ENCODE measurements around the gene LRRC75B. TPM values are rescaled to one million over a fixed set of nuclear protein-coding genes. Genes with fewer than 3 reads are reported as not detected.

LRRC75B gene
- total RNA-seq, 1 experiment from 2014 or later: 2.2 TPM

DNA sequence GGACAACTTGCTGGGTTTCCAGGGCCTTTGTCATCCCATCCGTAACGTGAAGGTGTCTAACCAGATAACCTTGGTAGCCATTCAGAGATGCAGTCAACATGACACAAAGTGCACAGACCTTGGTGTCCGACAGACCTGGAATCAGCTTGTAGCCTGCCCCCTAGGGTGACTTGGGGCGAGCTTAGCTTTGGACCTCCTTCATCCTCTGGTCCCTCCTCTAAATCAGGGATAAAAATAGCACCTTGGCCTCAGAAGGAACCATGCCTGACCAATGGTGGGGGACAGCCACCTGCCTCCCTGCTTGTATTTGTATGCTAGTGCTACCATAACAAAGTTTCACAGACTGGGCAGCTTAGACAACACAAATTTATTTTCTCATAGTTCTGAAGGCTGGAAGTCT lies 33.4 kb downstream of the LRRC75B start:
- Histone ChIP-seq H2AFZ (no peak overlapping the region), H3F3A (ENCODE audit: insufficient read depth, low read depth) (0 out of 2 replicates have a peak, but pooled peaks cover 6% of the 10 kb centered on the region), H3K4me2 (no peak overlapping the region), H4K20me1 (ENCODE audit: insufficient read depth) (peaks cover 61% of the 10 kb centered on the region), H3K27ac (no peak overlapping the region), H3K36me3 (ENCODE audit: low read depth) (peaks cover 29% of the 10 kb centered on the region), H3K9me2 (ENCODE audit: insufficient read depth) (no peaks in the 10 kb centered on the region), H3K9me3 (ENCODE audit: insufficient read depth, low read depth) (no peaks in the 10 kb centered on the region), H3K27me3 (ENCODE audit: insufficient read depth, low read depth) (no peaks in the 10 kb centered on the region), H3K79me2 (ENCODE audit: low read depth) (peaks cover 87% of the 10 kb centered on the region), H3K4me1 (replicated peaks; ENCODE audit: insufficient read depth) (peaks cover 13% of the 10 kb centered on the region), H3K4me3 (no peak overlapping the region)
- no peak for DNase-seq
- no TSS peak for BruUV-seq (replicated peaks)
- ChIA-PET CTCF (no interaction called here), POLR2A (ENCODE audit: unreplicated experiment) (no interaction called here)
- TF ChIP-seq CTCF (conservative IDR thresholded peaks at IDR 0.05) (no peak), EZH2 (IDR thresholded peaks at IDR 0.05; ENCODE audit: low read depth) (no peak)
- intact Hi-C loops (cut with micrococcal nuclease; ENCODE audit: unreplicated experiment): no loop called here

DNA sequence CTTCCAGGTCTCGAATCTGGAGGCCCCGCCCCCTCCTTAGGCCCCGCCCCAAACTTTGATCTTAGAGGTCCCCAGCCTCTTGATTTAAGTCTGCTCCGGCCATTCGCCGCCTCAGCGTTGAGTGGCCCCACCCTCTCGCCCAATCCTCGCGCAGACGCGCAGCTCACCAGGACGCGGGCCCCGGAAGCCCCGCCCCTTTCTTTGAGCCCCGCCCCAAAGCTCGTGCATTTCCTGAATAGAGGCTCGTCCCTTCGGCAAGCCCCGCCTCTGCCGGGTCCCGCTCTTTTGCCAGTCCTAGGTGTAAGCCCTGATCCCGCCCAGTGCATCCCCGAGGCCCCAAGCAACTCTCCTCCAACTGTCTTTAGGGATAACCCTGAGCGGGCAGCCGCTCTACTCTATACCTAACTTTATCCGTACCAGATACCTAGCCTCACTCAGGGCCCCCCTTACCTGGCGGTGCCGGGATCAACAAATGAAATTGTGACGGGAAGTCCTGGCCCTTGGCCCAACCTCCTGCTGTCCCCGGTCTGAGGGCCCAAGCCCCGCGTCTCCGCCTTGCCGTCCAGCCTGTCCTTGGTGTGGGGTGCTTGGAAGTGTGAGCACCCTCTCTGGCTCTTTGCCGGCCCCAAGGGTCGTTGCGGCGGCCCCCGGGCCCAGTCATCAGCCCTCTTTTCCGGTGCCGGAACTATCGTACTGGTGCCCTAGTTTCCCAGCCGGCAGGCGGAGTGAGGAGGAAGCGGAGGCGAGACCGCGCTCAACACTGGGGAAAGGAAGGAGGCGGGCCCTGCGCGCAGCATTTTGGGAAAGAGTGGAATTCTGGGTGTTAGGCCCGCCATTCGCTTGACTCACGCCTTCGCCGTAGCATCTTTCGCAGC lies 37.5 kb downstream of the LRRC75B start, which contains the start of gene SNRPD3:
Gene SNRPD3 (plus strand): TSS at position 835 of the 875 bp plus-strand sequence. CDS start 1,676 bp downstream, outside the sequence.
- H3K27me3 ChIP-seq (ENCODE audit: insufficient read depth, low read depth): no peaks in the 10 kb centered on the region
- ChIA-PET POLR2A (ENCODE audit: unreplicated experiment) (interaction anchor here (0.6 to 0.7 kb wide), 4 partner anchors 16 to 1927 kb away, joined by 4 to 18 read pairs (median 6); no protein-coding TSS in a partner anchor), CTCF (interaction anchor here (0.6 kb wide), 1 partner anchor 785 kb away, joined by 7 read pairs; no protein-coding TSS in a partner anchor)
- no peaks in the 10 kb centered on the region for H3K9me3 ChIP-seq (ENCODE audit: insufficient read depth, low read depth)
- no peak; the same call in 1 of the 2 replicates for TF ChIP-seq CTCF (conservative IDR thresholded peaks at IDR 0.05)
- TF ChIP-seq EZH2 (IDR thresholded peaks at IDR 0.05; ENCODE audit: low read depth): no peak
- peak; percentile 94 to 95 for DNase-seq
- no TSS peak for BruUV-seq (replicated peaks)
- H3K4me3 ChIP-seq: peak within 1 kb of the TSS; percentile 100
- intact Hi-C loops (cut with micrococcal nuclease; ENCODE audit: unreplicated experiment): no loop called here
- H4K20me1 ChIP-seq (ENCODE audit: insufficient read depth): peaks cover 30% of the 10 kb centered on the region
- H3K4me2 ChIP-seq: peak within 1 kb of the TSS; percentile 98
- 0 out of 2 replicates have a peak, but pooled peaks cover 6% of the 10 kb centered on the region for H3F3A ChIP-seq (ENCODE audit: insufficient read depth, low read depth)
- peaks cover 20% of the 10 kb centered on the region for H3K4me1 ChIP-seq (replicated peaks; ENCODE audit: insufficient read depth)
- H2AFZ ChIP-seq: peak within 1 kb of the TSS; percentile 94
- no peaks in the 10 kb centered on the region for H3K9me2 ChIP-seq (ENCODE audit: insufficient read depth)
- peak within 1 kb of the TSS; percentile 75 for H3K27ac ChIP-seq
- H3K36me3 ChIP-seq (ENCODE audit: low read depth): peaks cover 19% of the 10 kb centered on the region; the same call in 1 of the 2 replicates
- peaks cover 80% of the 10 kb centered on the region for H3K79me2 ChIP-seq (ENCODE audit: low read depth)

DNA sequence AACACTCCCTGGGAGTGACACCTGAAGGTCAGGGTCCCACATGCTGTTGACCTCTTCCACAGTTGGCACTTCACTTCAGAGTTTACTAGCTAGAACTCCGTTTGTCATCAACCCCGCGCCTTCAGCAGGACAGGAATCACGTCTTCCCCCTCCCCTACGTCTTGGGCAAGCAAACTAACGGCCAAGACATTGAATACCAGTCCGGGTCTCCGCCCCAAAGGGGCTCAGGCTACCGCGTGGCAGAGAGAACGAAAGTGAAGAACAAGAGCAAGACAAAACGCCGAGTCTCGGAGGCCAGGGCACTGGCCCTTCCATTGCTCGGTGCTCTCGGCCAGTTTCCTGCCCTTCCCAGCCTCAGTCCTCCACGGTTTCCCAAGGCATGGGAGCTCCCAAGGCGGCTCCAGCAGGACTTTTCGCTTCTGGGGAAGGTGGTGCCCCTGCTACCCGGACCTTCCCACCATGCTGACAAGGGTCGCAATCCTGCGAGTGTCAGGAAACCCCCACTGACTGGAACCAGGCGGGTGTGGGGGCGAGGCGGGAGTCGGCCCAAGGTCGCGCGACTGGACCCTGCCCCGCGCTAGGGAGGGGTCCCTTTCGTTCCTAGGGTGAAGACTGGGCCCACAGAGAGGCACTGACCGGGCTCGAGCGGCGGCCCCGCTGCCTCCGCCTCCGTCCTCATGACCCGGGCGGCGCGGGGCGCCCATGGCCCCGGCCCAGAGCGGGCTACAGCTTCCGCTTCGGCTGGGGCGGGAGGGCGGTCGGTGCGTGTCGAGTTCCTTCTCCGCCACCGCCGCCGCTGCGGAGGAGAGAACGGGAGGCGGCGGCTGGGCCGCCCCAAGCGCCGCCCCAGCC lies 38.3 kb downstream of the LRRC75B start, which contains the start of gene GUCD1:
Gene GUCD1 (minus strand): TSS at position 826 of the 852 bp plus-strand sequence. CDS start 147 bp downstream, at position 679.
- POLR2A ChIA-PET (ENCODE audit: unreplicated experiment): interaction anchor here (0.5 kb wide), 1 partner anchor 404 kb away, joined by 30 read pairs; no protein-coding TSS in a partner anchor

More for the DNA sequence above, 38.3 kb downstream of the LRRC75B start, which contains the start of gene GUCD1:
- Histone ChIP-seq H3K4me3 (peak within 1 kb of the TSS; percentile 100), H3K9me3 (ENCODE audit: insufficient read depth, low read depth) (no peaks in the 10 kb centered on the region), H3K79me2 (ENCODE audit: low read depth) (peaks cover 74% of the 10 kb centered on the region), H3K27me3 (ENCODE audit: insufficient read depth, low read depth) (no peaks in the 10 kb centered on the region), H3K27ac (peak within 1 kb of the TSS; percentile 75), H3F3A (ENCODE audit: insufficient read depth, low read depth) (0 out of 2 replicates have a peak, but pooled peaks cover 6% of the 10 kb centered on the region), H3K36me3 (ENCODE audit: low read depth) (peaks cover 19% of the 10 kb centered on the region; the same call in 1 of the 2 replicates), H3K4me1 (replicated peaks; ENCODE audit: insufficient read depth) (peaks cover 20% of the 10 kb centered on the region), H3K9me2 (ENCODE audit: insufficient read depth) (no peaks in the 10 kb centered on the region), H3K4me2 (peak within 1 kb of the TSS; percentile 98), H4K20me1 (ENCODE audit: insufficient read depth) (peaks cover 27% of the 10 kb centered on the region), H2AFZ (peak within 1 kb of the TSS; percentile 94)
- TSS peak; percentile 42 for BruUV-seq (replicated peaks)
- intact Hi-C loops (cut with micrococcal nuclease; ENCODE audit: unreplicated experiment): no loop called here
- TF ChIP-seq EZH2 (IDR thresholded peaks at IDR 0.05; ENCODE audit: low read depth) (no peak), CTCF (conservative IDR thresholded peaks at IDR 0.05) (no peak)
- DNase-seq: peak in 1 of 2 experiments; percentile 11
- CTCF ChIA-PET: interaction anchor here (0.6 kb wide), 1 partner anchor 784 kb away, joined by 7 read pairs; no protein-coding TSS in a partner anchor
